HCT116 (cell line): Measurements from ENCODE around the gene TYW5. TPM values are rescaled to one million over a fixed set of nuclear protein-coding genes. Genes with fewer than 3 reads are reported as not detected.

Experiments
- ATAC-seq: fragments of 200-7000 bp; cut with Tn5 transposase; 2 replicates; pipeline ENCODE4 v1.9.1; 2020; ENCODE audit warnings: mild to moderate bottlenecking, moderate library complexity
- Bru-seq: library from RNA; stranded (reverse); fragments of 400-500 nt; gene quantifications from one replicate; lab custom pipeline; 2021; lab: Mats Ljungman, UMichigan
- BruChase-seq, 2 experiments: library from RNA; stranded (reverse); fragments of 400-500 nt; gene quantifications; one replicate each; lab custom pipeline; 2021; lab: Mats Ljungman, UMichigan
- BruUV-seq: library from RNA; stranded (reverse); fragments of 400-500 nt; replicated peaks from 2 replicates; lab custom pipeline; 2021; lab: Mats Ljungman, UMichigan
- CTCF ChIA-PET: fragments of 300-600 bp; sonication (Branson Sonifier 250); formaldehyde crosslinking; loops from one replicate; lab custom pipeline; 2021; ENCODE audit warnings: antibody characterized with exemption; lab: Charles Lee
- POLR2A ChIA-PET: fragments of 300-600, 350-600 bp; sonication (Branson Sonifier 250); formaldehyde crosslinking; loops from one replicate; lab custom pipeline; 2021; ENCODE audit warnings: antibody characterized with exemption; lab: Charles Lee
- RAD21 ChIA-PET, 2 experiments: fragments of 300-600 bp; sonication (Branson Sonifier 250); formaldehyde crosslinking; loops; one replicate each; lab custom pipeline; 2023; ENCODE audit warnings: low total read pairs in 2 of 2; ENCODE audit not compliant: uncharacterized antibody in 2 of 2, unreplicated experiment in 2 of 2, low non-redundant PET in 1 of 2; lab: Charles Lee
- DNase-seq: peaks from one replicate; pipeline ENCODE4 v3.0.0-alpha.2; 2010; ENCODE audit warnings: low read depth, low spot score
- H2AFZ ChIP-seq: fragments of 200-600 bp; shearing (Covaris generic), sonication (generic); 2 replicates; pipeline ENCODE4 v1.6.1; 2017; ENCODE audit warnings: low read depth, mixed run types, mixed read lengths, antibody characterized with exemption, low read length; ENCODE audit not compliant: poor library complexity, severe bottlenecking
- H3K27ac ChIP-seq: 2 replicates; pipeline ENCODE4 v1.5.1; 2012; ENCODE audit warnings: low read depth, low read length
- H3K27me3 ChIP-seq: fragments of 200-600 bp; sonication (generic); 2 replicates; pipeline ENCODE4 v1.6.1; 2016; ENCODE audit warnings: mixed run types, low read length, mixed read lengths; ENCODE audit not compliant: insufficient read depth
- H3K36me3 ChIP-seq, 2 experiments: fragments of 200-500 bp in 1 of 2; fragments of 200-600 bp in 1 of 2; sonication (Bioruptor generic) in 1 of 2; sonication (generic) in 1 of 2; 2 replicates each; pipeline versions ENCODE4 v1.5.1 to v1.6.1; 2014 to 2016; ENCODE audit warnings: low read length in 2 of 2, inconsistent platforms in 1 of 2, mixed read lengths in 1 of 2, mixed run types in 1 of 2; ENCODE audit not compliant: insufficient read depth in 2 of 2, control insufficient read depth in 1 of 2
- H3K4me1 ChIP-seq, 2 experiments: fragments of 200-600 bp in 1 of 2; sonication (generic) in 1 of 2; 2 replicates each; pipeline versions ENCODE4 v1.5.1 to v1.6.1; 2012 to 2017; ENCODE audit warnings: low read length in 2 of 2, inconsistent platforms in 1 of 2, mild to moderate bottlenecking in 1 of 2, mixed read lengths in 1 of 2, mixed run types in 1 of 2, moderate library complexity in 1 of 2; ENCODE audit not compliant: insufficient read depth in 2 of 2, control insufficient read depth in 1 of 2
- H3K4me2 ChIP-seq: fragments of 200-600 bp; sonication (generic); 2 replicates; pipeline ENCODE4 v1.6.1; 2017; ENCODE audit warnings: mixed run types, low read length, mixed read lengths
- H3K4me3 ChIP-seq, 2 experiments: fragments of 200-600 bp in 1 of 2; sonication (generic) in 1 of 2; replicated peaks in 1 of 2; 2 replicates each; pipeline ENCODE4 v1.5.1; 2011 to 2016; ENCODE audit warnings: low read length in 2 of 2, control low read depth in 1 of 2, low read depth in 1 of 2, mild to moderate bottlenecking in 1 of 2, mixed read lengths in 1 of 2, mixed run types in 1 of 2
- H3K79me2 ChIP-seq: fragments of 200-600 bp; sonication (generic); 2 replicates; pipeline ENCODE4 v1.6.1; 2017; ENCODE audit warnings: mild to moderate bottlenecking, mixed run types, low read length, moderate library complexity, mixed read lengths; ENCODE audit not compliant: insufficient read depth
- H3K9ac ChIP-seq: fragments of 200-600 bp; sonication (generic); 2 replicates; pipeline ENCODE4 v1.6.1; 2016; ENCODE audit warnings: low read length, mixed read lengths
- H3K9me2 ChIP-seq: fragments of 200-600 bp; sonication (generic), shearing (Covaris generic); 2 replicates; pipeline ENCODE4 v1.6.1; 2017; ENCODE audit warnings: mixed run types, mild to moderate bottlenecking, moderate library complexity; ENCODE audit not compliant: insufficient read depth
- H3K9me3 ChIP-seq, 2 experiments: fragments of 200-500 bp in 1 of 2; fragments of 200-600 bp in 1 of 2; sonication (Bioruptor generic) in 1 of 2; sonication (generic) in 1 of 2; 2 replicates each; pipeline ENCODE4 v1.6.1; 2014 to 2017; ENCODE audit warnings: low read length in 2 of 2, mixed read lengths in 2 of 2, inconsistent platforms in 1 of 2, low read depth in 1 of 2, mild to moderate bottlenecking in 1 of 2, mixed run types in 1 of 2, moderate library complexity in 1 of 2; ENCODE audit not compliant: control insufficient read depth in 1 of 2, insufficient read depth in 1 of 2
- H4K20me1 ChIP-seq: fragments of 200-600 bp; sonication (generic), shearing (Covaris generic); 2 replicates; pipeline ENCODE4 v1.6.1; 2017; ENCODE audit warnings: mixed run types, mild to moderate bottlenecking, moderate library complexity; ENCODE audit not compliant: insufficient read depth
- CBX3 ChIP-seq: IDR thresholded peaks from 2 replicates; pipeline ENCODE4 v1.6.1; 2012; ENCODE audit warnings: low read depth
- CEBPB ChIP-seq: IDR thresholded peaks from 2 replicates; pipeline ENCODE4 v1.6.1; 2012; ENCODE audit warnings: low read depth
- EGR1 ChIP-seq: IDR thresholded peaks from 2 replicates; pipeline ENCODE4 v1.6.1; 2012; ENCODE audit warnings: low read depth
- ELF1 ChIP-seq: IDR thresholded peaks from 2 replicates; pipeline ENCODE4 v1.6.1; 2012; ENCODE audit warnings: low read depth, borderline replicate concordance
- EZH2 ChIP-seq: fragments of 200-600 bp; sonication (generic); IDR thresholded peaks from 2 replicates; pipeline ENCODE4 v1.6.1; 2017; ENCODE audit warnings: antibody characterized with exemption, mixed run types
- FOSL1 ChIP-seq: IDR thresholded peaks from 2 replicates; pipeline ENCODE4 v1.6.1; 2012; ENCODE audit warnings: low read depth
- JUND ChIP-seq: IDR thresholded peaks from 2 replicates; pipeline ENCODE4 v1.6.1; 2012
- POLR2A ChIP-seq: IDR thresholded peaks from 2 replicates; pipeline ENCODE4 v1.7.0; 2011; ENCODE audit warnings: borderline replicate concordance; ENCODE audit not compliant: insufficient read depth, insufficient read length; ENCODE audit errors: extremely low read depth
- RAD21 ChIP-seq: IDR thresholded peaks from 2 replicates; pipeline ENCODE4 v1.6.1; 2012; ENCODE audit warnings: low read depth, mild to moderate bottlenecking
- SIN3A ChIP-seq: IDR thresholded peaks from 2 replicates; pipeline ENCODE4 v1.6.1; 2012; ENCODE audit warnings: low read depth
- SRF ChIP-seq: IDR thresholded peaks from 2 replicates; pipeline ENCODE4 v1.6.1; 2012; ENCODE audit warnings: low read depth
- TCF7L2 ChIP-seq: IDR thresholded peaks from 2 replicates; pipeline ENCODE4 v1.7.0; 2011; ENCODE audit warnings: borderline replicate concordance, inconsistent platforms; ENCODE audit not compliant: insufficient read depth, insufficient read length; ENCODE audit errors: extremely low read depth
- YY1 ChIP-seq: IDR thresholded peaks from 2 replicates; pipeline ENCODE4 v1.6.1; 2011; ENCODE audit warnings: low read length, low read depth, moderate library complexity, mild to moderate bottlenecking; ENCODE audit not compliant: insufficient replicate concordance; ENCODE audit errors: extremely low read depth
- ZFX ChIP-seq: fragments of 450-650 bp; IDR thresholded peaks from 2 replicates; pipeline ENCODE4 v1.6.1; 2017
- intact Hi-C: fragments of 100-400 bp; cut with micrococcal nuclease; formaldehyde crosslinking; loops from 2 replicates; pipeline ENCODE4 v1.10.0; 2022
- long read RNA-seq: library from polyadenylated mRNA; unstranded; transcript quantifications from one replicate; pipeline ENCODE4 v2.0.0, GENCODE V29; 2021; ENCODE audit not compliant: unreplicated experiment
- polyA plus RNA-seq: library from polyadenylated mRNA; unstranded; fragments of >200 nt; gene quantifications from 2 replicates; pipeline ENCODE4 v1.2.1, GENCODE V29; 2012; ENCODE audit warnings: missing spikeins
- total RNA-seq: library from RNA; stranded (reverse); gene quantifications from one replicate; pipeline ENCODE4 v1.2.1, GENCODE V29; 2021; ENCODE audit not compliant: unreplicated experiment
- TF ChIP-seq, protein P1 (sequence below), 3 experiments: fragments of 200-600 bp in 1 of 3; sonication (generic) in 1 of 3; IDR thresholded peaks in 2 of 3; conservative IDR thresholded peaks in 1 of 3; 2 replicates each; pipeline ENCODE4 v1.5.1; 2012 to 2017; ENCODE audit warnings: low read depth in 2 of 3, low read length in 2 of 3, antibody characterized with exemption in 1 of 3, borderline replicate concordance in 1 of 3, control low read depth in 1 of 3, mild to moderate bottlenecking in 1 of 3, mixed read lengths in 1 of 3, mixed run types in 1 of 3, moderate library complexity in 1 of 3; ENCODE audit not compliant: insufficient read depth in 1 of 3
- TF ChIP-seq, protein P2 (sequence below): IDR thresholded peaks from 2 replicates; pipeline ENCODE4 v1.6.1; 2012
- TF ChIP-seq, protein P3 (sequence below): IDR thresholded peaks from 2 replicates; pipeline ENCODE4 v1.6.1; 2011; ENCODE audit warnings: mild to moderate bottlenecking, low read length, moderate library complexity; ENCODE audit not compliant: insufficient replicate concordance; ENCODE audit errors: extremely low read depth
- TF ChIP-seq, protein P4 (sequence below): IDR thresholded peaks from 2 replicates; pipeline ENCODE4 v1.6.1; 2012

Gene TYW5, protein sequence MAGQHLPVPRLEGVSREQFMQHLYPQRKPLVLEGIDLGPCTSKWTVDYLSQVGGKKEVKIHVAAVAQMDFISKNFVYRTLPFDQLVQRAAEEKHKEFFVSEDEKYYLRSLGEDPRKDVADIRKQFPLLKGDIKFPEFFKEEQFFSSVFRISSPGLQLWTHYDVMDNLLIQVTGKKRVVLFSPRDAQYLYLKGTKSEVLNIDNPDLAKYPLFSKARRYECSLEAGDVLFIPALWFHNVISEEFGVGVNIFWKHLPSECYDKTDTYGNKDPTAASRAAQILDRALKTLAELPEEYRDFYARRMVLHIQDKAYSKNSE
- total RNA-seq = 7.7 TPM
- 2.8 and 4.3 TPM in 2 replicates for polyA plus RNA-seq
- Bru-seq, nascent RNA = percentile 90 among the genes with signal in this experiment
- percentile 78 among the genes with signal in this experiment for BruChase-seq, experiment 1, labeled RNA remaining after a 6-hour chase
- BruChase-seq, experiment 2, labeled RNA remaining after a 2-hour chase = percentile 89 among the genes with signal in this experiment
- long read RNA-seq, full-length matches to known transcripts = 8 of 14 reads
- long read RNA-seq, partial matches to known transcripts = 1 of 14 reads
- long read RNA-seq, other reads (novel, unspliced or antisense) = 5 of 14 reads

DNA sequence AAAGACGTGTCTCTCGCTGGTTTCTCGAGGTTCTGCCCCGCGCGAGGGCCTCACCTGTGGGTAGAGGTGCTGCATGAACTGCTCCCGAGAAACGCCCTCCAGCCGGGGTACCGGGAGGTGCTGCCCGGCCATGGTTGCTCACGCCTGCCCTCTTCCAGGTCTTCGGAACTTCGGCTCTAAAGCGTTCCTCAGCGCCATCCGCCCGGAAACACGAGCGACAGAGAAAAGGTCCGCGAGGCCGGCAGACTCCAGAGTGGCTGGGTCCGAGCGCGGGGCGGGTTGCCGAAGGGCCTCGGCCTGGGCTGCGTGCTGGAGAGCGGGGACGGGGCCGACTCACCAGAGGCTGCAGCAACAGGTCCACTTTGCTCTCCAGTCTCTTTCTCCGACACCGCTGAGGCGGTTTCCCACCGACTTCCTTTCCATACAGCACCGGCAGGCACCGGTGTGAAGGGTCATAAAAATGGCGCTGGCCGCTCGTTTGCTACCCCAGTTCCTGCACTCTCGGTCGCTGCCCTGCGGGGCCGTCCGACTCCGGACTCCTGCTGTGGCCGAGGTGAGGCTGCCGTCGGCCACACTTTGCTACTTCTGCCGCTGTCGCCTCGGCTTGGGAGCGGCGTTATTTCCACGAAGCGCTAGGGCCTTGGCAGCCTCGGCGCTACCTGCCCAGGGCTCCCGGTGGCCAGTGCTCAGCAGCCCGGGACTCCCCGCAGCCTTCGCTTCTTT lies at the start of gene TYW5, which contains the start of gene MAIP1:
Gene TYW5 (minus strand): TSS at position 153 of the 723 bp plus-strand sequence. CDS start 21 bp downstream, at position 132.
Gene MAIP1 (plus strand): TSS at position 244 of the 723 bp plus-strand sequence. CDS start 217 bp downstream, at position 461.
- ChIA-PET RAD21 (no interaction called here), POLR2A (no interaction called here), CTCF (no interaction called here)
- Histone ChIP-seq H3K27me3 (no peaks in the 10 kb centered on the region), H2AFZ (peak within 1 kb of the TSS; percentile 77), H3K4me2 (peak within 1 kb of the TSS; percentile 89), H3K36me3 (peaks cover 6 to 13% of the 10 kb centered on the region in 2 experiments; a peak in 3 of 4 replicates), H3K27ac (peak within 1 kb of the TSS; percentile 84), H3K4me1 (peaks cover 7 to 16% of the 10 kb centered on the region in 2 experiments; a peak in 2 of 4 replicates), H4K20me1 (no peaks in the 10 kb centered on the region), H3K9me3 (no peaks in the 10 kb centered on the region), H3K79me2 (peaks cover 91% of the 10 kb centered on the region), H3K4me3 (peak within 1 kb of the TSS; percentile 82 to 88), H3K9me2 (no peaks in the 10 kb centered on the region), H3K9ac (peak within 1 kb of the TSS; percentile 92)
- ATAC-seq (peak; percentile 87), DNase-seq (peak; percentile 79)
- intact Hi-C loops = no loop called here
- no TSS peak for BruUV-seq
- TF ChIP-seq SIN3A = peak; percentile 72; the same call in 1 of the 2 replicates
- TF ChIP-seq, protein P1, sequence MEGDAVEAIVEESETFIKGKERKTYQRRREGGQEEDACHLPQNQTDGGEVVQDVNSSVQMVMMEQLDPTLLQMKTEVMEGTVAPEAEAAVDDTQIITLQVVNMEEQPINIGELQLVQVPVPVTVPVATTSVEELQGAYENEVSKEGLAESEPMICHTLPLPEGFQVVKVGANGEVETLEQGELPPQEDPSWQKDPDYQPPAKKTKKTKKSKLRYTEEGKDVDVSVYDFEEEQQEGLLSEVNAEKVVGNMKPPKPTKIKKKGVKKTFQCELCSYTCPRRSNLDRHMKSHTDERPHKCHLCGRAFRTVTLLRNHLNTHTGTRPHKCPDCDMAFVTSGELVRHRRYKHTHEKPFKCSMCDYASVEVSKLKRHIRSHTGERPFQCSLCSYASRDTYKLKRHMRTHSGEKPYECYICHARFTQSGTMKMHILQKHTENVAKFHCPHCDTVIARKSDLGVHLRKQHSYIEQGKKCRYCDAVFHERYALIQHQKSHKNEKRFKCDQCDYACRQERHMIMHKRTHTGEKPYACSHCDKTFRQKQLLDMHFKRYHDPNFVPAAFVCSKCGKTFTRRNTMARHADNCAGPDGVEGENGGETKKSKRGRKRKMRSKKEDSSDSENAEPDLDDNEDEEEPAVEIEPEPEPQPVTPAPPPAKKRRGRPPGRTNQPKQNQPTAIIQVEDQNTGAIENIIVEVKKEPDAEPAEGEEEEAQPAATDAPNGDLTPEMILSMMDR (IDR thresholded peaks at IDR 0.05 in 2 of 3, conservative IDR thresholded peaks at IDR 0.05 in 1 of 3; ENCODE audit: borderline replicate concordance in 1 of 3, insufficient read depth in 1 of 3, low read depth in 2 of 3, low read length in 2 of 3) = 0 out of 6 replicates have a peak, but pooled peaks of 2 of the 3 experiments have one; percentile 6 to 15
- peak; percentile 61 for TF ChIP-seq POLR2A
- peak; percentile 76; the same call in 1 of the 2 replicates for TF ChIP-seq CBX3
- TF ChIP-seq CEBPB = no peak
- TF ChIP-seq TCF7L2 = peak; percentile 19
- TF ChIP-seq SRF = no peak; the same call in 1 of the 2 replicates
- TF ChIP-seq FOSL1 = no peak
- peak; percentile 75; the same call in 1 of the 2 replicates for TF ChIP-seq EGR1
- peak; percentile 91 for TF ChIP-seq YY1
- TF ChIP-seq RAD21 = no peak
- peak; percentile 51; the same call in 1 of the 2 replicates for TF ChIP-seq ELF1
- TF ChIP-seq, protein P2, sequence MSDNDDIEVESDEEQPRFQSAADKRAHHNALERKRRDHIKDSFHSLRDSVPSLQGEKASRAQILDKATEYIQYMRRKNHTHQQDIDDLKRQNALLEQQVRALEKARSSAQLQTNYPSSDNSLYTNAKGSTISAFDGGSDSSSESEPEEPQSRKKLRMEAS = peak; percentile 88
- TF ChIP-seq ZFX = peak; percentile 96
- no peak for TF ChIP-seq EZH2
- no peak for TF ChIP-seq JUND
- TF ChIP-seq, protein P3, sequence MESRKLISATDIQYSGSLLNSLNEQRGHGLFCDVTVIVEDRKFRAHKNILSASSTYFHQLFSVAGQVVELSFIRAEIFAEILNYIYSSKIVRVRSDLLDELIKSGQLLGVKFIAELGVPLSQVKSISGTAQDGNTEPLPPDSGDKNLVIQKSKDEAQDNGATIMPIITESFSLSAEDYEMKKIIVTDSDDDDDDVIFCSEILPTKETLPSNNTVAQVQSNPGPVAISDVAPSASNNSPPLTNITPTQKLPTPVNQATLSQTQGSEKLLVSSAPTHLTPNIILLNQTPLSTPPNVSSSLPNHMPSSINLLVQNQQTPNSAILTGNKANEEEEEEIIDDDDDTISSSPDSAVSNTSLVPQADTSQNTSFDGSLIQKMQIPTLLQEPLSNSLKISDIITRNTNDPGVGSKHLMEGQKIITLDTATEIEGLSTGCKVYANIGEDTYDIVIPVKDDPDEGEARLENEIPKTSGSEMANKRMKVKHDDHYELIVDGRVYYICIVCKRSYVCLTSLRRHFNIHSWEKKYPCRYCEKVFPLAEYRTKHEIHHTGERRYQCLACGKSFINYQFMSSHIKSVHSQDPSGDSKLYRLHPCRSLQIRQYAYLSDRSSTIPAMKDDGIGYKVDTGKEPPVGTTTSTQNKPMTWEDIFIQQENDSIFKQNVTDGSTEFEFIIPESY = no peak
- TF ChIP-seq, protein P4, sequence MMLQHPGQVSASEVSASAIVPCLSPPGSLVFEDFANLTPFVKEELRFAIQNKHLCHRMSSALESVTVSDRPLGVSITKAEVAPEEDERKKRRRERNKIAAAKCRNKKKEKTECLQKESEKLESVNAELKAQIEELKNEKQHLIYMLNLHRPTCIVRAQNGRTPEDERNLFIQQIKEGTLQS = no peak; the same call in 1 of the 2 replicates
